HG03521 (cell line): ENCODE measurements around the gene UBE2R2.
A peak's percentile ranks its signal among the peaks of the same experiment; 100 is the strongest.
"Not testable (repeated sequence)": the region's sequence is repeated elsewhere in the genome, so short reads cannot be mapped to it uniquely, and the experiment has no call there.

Experiments used
- ATAC-seq: cut with Tn5 transposase; IDR thresholded peaks from one replicate; pipeline ENCODE4 v1.9.1; 2021; ENCODE audit warnings: mild to moderate bottlenecking, moderate library complexity; ENCODE audit not compliant: unreplicated experiment

UBE2R2 gene, protein sequence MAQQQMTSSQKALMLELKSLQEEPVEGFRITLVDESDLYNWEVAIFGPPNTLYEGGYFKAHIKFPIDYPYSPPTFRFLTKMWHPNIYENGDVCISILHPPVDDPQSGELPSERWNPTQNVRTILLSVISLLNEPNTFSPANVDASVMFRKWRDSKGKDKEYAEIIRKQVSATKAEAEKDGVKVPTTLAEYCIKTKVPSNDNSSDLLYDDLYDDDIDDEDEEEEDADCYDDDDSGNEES

GRCh38 chr9:33816327-33817252 lies at the start of gene UBE2R2:
Gene UBE2R2, plus strand, starts transcription at chr9:33817160. Its CDS starts 598 bp downstream, at chr9:33817758.
- ATAC-seq, result peak; percentile 55

- ATAC-seq, result not testable (repeated sequence)
These were observed 46.6 kb upstream of the UBE2R2 start for GRCh38 chr9:33770156-33770880.

DNA sequence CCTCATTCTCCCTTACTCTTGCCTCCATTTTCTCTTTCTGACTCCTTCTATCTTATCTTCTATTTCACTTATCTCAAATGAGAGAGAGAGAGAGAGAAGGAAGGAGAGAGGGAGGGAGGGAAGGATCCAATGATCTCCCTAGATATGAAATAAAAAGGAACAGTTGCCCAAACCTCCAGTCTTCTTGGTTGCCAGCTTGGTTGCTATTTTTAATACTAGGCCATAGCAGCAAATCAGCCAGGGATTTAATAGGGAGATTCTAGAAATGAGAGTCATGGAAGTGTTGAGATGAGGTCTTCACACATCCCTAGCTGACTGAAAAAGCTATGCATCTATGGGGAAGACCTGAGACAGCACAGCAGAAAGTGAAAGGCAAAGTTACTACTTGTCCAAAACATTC lies 43.8 kb upstream of the UBE2R2 start:
- ATAC-seq, result not testable (repeated sequence)

GRCh38 chr9:33774074-33774659 lies 42.8 kb upstream of the UBE2R2 start:
- ATAC-seq, result not testable (repeated sequence)

- no peak for ATAC-seq
These were observed 40.4 kb upstream of the UBE2R2 start for GRCh38 chr9:33776578-33776977.

DNA sequence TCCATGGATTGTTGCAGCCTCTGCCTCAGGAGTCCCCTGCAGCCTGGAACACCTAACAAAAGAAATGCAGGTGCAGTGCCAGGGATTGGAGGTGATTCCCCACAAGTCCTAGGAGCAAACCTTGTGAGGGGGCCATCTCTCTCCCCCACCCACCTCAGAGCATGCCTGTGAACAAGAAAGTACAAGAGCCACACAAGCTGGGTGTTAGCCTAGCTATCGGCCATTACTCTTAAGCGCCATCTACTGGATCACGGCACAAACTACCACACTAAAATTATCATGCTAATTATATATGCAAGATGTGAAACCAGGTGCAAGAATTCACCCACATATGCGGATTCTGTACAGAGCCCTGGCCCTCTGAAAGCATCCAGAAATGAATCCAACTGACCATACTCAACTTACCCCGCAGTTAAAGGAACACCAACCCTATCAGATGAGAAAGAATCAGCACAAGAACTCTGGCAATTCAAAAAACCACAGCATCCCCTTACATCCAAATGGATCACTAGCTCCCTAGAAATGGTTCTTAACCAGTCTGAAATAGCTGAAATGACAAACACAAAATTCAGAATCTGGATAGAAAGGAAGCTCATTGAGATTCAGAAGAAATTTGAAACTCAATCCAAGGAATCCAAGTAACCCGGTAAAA lies 38.1 kb upstream of the UBE2R2 start:
- peak; percentile 48 for ATAC-seq

DNA sequence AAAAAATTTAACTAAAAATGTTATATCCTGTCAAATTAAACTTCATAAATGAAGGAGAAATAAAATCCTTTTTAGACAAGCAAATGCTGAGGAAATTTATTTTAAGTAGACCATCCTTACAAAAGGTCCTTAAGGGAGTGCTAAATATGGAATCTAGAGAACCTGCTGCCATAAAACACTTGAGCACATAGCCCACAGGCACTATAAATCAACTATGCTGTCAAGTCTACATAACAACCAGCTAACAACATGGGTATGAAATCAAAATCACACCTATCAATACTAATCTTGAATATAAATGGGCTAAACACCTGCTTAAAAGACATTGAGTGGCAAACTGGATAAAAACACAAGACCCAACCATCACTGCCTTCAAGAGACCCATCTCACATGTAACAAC lies 36.7 kb upstream of the UBE2R2 start:
- ATAC-seq, result no peak

DNA sequence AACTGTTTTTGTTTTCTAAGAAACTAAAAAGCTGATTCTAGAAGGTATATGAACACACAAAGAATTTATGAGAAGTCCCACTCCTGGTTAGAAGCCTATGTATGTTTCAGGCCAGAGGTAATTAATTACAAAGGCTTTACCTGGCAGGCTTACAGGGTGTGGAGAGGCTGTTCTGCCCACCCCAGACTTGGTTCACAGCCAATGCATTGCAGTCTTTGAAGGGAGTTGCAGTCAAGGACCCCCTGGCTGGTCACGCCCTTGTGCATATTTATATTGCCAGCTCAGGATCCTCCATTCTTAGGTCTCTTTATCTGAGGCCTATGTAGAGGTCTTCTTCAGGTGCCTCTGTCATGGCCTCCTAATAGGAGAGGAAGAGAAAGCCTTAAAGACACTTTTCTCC lies 35.2 kb upstream of the UBE2R2 start:
- no peak for ATAC-seq

GRCh38 chr9:33782395-33783152 lies 34.4 kb upstream of the UBE2R2 start:
- ATAC-seq, result no peak

GRCh38 chr9:33785914-33786313 lies 31.0 kb upstream of the UBE2R2 start:
- no peak for ATAC-seq

DNA sequence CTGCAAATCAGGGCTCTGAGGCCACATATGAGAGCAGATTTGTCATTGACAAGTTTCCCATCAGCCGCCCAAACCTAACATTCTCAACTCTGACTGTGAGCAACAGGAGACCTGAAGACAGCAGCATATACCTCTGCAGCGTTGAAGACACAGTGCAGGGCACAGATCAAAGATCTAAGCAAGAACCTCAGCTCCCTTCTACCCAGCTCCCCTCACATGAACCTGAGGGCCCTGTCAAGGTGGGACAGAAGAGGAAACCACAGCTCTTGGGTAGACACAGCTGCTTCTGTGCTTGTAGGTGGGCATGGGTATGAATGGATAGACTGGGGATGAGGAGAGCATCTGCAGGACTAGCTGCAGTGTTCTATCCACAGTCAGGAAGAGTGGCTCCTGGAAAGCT lies 30.3 kb upstream of the UBE2R2 start:
- ATAC-seq, result no peak

DNA sequence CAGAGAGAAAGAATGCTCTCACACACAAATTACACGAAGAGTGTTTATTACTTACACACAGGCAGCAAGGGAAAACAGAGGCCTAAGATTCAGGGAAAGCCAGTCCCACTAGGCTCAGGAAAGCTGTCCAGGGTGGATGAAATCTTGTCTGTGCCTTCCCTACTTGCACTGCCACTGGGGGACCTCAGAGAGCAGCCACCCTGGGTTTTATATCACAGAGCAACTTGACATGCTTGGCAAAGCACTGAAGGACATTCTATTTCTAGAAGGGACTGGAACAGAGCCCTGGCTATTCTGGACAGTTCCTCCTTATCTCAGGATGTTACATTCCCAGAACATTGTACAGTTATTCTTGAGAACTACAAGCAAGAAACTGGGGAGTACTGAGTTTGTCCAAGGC lies 29.1 kb upstream of the UBE2R2 start:
- ATAC-seq, result no peak

- not testable (repeated sequence) for ATAC-seq
These were observed 27.5 kb upstream of the UBE2R2 start for GRCh38 chr9:33789429-33789828.

GRCh38 chr9:33791117-33791516 lies 25.8 kb upstream of the UBE2R2 start:
- no peak for ATAC-seq

- not testable (repeated sequence) for ATAC-seq
These were observed 23.5 kb upstream of the UBE2R2 start for GRCh38 chr9:33793496-33793895.

- ATAC-seq, result no peak
These were observed 22.4 kb upstream of the UBE2R2 start for GRCh38 chr9:33794560-33794959.

DNA sequence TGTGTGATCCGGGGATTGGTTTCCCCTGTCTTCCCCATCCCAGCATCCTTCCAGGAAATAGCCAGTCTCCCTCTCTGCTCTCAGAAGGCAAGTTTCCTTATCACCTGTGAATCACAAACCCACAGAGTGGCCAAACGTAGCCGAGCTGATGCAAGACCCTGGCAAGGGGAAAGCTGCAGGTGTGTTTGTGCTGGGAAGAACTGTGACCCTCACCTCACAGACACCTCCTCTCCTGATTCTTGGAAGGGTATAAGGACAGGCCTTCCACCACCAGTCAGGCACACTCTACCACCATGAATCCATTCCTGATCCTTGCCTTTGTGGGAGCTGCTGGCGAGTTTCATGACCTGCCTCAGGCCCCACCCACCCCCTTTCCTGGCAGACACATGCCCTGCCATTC lies 21.7 kb upstream of the UBE2R2 start, which contains the start of gene PRSS3:
TSS of gene PRSS3 (plus strand) at position 281 of the 400 bp plus-strand sequence. CDS start at position 294, 13 bp downstream.
- ATAC-seq, result no peak

DNA sequence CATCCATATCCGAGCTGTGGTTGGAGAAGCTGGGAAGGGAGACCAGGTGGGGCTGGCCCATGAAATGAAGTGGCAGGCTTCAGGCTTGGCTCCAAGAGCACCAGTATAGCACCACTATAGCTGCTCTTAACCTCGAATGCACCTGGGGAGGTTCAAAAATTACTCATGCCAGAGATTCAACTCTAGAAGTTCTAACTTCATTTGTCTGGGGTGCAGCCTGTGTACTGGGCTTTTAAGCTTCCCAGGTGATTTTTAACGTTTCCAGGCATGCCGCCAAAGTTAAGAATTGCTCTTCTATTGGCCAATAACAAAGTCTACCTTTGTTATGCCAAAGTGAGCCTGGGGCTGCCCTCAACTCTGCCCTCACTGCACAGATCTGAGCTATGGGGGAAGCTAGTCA lies 21.1 kb upstream of the UBE2R2 start:
- no peak for ATAC-seq

GRCh38 chr9:33796679-33797078 lies 20.3 kb upstream of the UBE2R2 start:
- not testable (repeated sequence) for ATAC-seq

- no peak for ATAC-seq
These were observed 19.1 kb upstream of the UBE2R2 start for GRCh38 chr9:33797837-33798236.
